Activated effector memory CD4-positive, alpha-beta T cell treated with Interleukin-2 at 50 U/mL for 16 hours (primary cell): ENCODE results near the gene ACSM5.
"Not testable (repeated sequence)": the region's sequence is repeated elsewhere in the genome, so short reads cannot be mapped to it uniquely, and the experiment has no call there.

Source experiments
- DNase-seq: peaks from one replicate; pipeline ENCODE4 v3.0.0-alpha.2; 2020

The ACSM5 gene

DNA sequence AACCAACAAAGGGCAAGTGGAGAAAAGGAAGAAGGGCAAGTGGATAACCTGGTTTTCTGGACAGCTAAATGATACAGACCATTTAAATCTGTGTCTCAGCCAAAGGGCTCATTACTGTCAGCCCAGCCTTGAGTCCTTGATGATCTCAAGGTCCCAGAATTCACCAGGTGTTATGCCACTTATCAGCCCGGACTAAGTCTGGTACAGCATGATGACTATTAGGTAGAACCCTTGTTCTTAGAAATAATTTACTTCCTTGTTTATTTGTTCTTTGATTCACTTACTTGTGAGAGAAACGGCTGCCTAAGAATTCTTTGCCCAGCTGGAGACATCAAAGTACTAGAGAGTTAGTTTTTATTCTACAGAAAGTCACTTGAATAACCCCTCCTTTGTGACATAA is 8.3 kb upstream of the ACSM5 start:
- no peak for DNase-seq

DNA sequence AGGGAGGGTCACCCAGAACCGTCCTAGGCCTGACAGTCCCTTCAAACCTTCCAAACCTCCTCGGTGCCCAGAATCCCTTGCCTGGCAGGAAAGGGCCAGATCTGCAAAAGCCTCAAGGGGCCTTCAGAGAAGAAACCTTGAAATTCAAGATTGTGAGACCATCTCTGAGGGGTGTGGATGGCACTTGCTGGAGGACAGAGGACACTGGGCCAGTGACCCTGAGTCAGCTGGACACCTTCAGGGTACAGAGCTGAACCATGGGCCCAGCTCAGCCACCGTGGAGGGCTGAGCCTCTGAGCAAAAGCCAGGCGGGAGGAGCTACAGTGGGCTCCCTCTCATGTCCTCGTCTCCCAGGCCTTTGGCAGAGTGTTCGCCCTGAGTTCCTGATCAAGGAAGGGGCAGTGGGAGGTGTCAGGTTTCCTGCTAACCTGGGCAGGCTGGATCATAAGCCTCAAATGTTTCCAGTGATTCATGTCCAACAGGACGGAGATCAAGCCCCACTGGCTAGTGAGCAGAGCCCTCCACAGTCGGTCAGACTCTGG is 7.8 kb upstream of the ACSM5 start:
- no peak for DNase-seq

DNA sequence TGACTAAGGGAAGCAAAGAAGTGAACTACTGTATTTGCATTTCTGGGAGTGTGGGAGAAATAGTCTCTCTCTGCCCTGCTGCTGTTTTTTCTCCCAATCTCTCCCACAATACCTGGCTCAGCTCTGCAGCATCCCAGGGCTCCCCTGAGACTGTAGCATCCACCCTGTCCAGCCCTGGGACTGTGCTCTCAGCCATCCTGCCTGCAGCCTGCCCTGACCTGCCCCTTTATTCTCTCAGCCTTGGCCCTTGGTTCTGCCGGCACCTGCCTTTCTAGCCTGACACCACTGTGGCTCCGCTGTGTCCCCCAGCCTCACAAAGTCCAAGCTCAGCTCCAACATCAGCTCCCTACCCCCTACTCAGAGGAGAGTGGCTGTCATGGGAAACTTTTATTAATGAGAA is 6.7 kb upstream of the ACSM5 start:
- DNase-seq, result no peak

DNA sequence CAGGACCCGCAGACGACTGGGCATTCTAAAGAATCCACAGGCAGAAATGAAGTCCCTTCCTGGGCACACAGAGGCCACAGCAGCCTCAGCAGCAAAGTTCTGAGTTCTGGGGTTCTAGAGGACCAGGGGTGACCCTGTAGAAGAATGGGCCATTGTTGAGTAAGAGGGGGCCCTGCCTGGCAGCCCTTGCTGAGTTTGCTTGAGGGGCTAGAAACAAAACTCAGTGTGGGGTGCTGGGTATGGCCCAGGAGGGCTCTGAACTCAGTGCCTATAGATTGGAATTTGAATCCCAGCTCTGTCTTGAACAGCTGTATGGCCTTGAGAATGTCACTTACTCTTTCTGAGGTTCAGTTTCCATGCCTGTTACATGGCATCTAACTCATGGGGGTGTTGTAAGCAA is 4.7 kb upstream of the ACSM5 start, which contains the start of gene PDILT:
TSS of gene PDILT (minus strand) at position 101 of the 400 bp plus-strand sequence. CDS start 5,437 bp downstream, outside the sequence.
- DNase-seq, result no peak

DNA sequence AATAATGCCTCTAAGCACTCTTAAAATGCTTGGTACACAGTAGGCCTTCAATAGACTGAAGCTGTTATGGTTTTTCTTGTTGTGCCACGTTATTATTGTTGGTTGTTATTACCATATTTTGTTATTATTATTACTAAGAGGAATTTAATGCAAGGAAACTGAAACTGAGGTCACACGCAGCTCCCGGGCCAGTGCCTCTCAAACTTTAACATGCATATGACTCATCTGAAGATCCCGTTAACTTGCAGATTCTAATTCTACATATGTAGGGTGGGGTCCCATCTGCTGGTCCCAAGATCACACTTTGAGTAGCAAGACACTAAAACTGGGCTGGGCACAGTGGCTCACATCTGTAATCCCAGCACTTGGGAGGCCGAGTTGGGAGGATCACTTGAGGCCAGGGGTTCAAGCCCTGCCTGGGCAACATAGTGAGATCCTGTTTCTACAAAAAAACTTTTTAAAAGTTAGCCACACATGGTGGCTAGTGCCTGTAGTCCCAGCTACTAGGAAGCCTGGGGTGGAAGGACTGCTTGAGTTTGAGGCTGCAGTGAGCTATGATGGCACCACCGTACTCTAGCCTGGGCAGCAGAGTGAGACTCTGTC is 888 bp downstream of the ACSM5 start:
- no peak for DNase-seq

- DNase-seq, result no peak
These were observed 1.7 kb downstream of the ACSM5 start for GRCh38 chr16:20411055-20411454.

GRCh38 chr16:20415541-20415940 is 6.2 kb downstream of the ACSM5 start:
- DNase-seq, result no peak

DNA sequence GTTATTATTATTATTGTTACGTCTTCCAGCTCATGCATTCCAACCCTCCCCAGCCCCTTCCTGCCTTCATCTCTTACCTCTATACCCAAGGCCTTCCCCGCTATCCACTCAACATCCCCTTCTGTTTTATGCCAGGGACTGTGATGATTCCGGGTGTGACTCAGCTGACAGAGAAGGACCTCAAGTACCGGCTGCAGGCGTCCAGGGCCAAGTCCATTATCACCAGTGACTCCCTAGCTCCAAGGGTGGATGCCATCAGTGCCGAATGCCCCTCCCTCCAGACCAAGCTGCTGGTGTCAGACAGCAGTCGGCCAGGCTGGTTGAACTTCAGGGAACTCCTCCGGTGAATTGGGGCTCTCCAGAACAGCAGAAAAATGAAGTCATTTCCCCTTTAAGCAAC is 9.8 kb downstream of the ACSM5 start:
- not testable (repeated sequence) for DNase-seq

DNA sequence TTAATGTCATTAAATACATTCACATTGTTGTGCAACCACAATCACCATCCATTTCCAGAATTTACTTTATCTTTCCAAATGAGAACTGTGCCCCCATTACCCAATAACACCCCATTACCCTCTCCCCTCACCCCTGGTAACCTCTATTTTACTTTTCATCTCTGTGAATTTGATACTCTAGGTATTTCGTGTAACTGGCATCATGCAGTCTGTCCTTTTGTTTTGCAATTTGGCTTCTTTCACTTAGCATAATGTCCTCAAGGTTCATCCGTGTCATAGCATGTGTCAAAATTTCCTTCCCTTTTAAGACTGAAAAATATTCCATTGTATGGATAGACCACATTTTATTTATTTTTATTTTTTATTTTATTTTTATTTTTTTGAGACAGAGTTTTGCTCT is 12.4 kb downstream of the ACSM5 start:
- not testable (repeated sequence) for DNase-seq

- DNase-seq, result not testable (repeated sequence)
These were observed 14.4 kb downstream of the ACSM5 start for GRCh38 chr16:20423772-20424128.

- DNase-seq, result no peak
These were observed 15.0 kb downstream of the ACSM5 start for GRCh38 chr16:20424129-20424866.

- DNase-seq, result not testable (repeated sequence)
These were observed 18.1 kb downstream of the ACSM5 start for GRCh38 chr16:20427401-20427797.

DNA sequence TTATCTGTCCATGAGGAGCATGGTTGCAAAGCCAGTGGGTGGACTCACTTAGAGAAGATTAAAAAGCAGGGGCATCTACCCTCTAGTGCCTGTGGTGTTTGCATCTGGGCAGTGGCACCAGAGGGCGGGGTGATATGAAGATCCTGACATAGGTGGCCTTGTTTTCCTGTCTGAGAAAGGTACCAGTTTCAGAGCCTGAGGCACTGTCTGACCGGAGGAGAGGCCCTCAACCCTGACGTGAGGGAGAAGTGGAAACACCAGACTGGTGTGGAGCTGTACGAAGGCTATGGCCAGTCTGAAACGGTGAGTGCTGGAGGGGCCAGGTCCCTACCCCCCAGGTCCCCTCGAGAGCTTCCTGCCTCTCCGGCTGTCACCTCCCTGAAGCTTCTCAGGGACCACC is 20.2 kb downstream of the ACSM5 start:
- not testable (repeated sequence) for DNase-seq

GRCh38 chr16:20430480-20430879 is 21.1 kb downstream of the ACSM5 start:
- DNase-seq, result not testable (repeated sequence)

DNA sequence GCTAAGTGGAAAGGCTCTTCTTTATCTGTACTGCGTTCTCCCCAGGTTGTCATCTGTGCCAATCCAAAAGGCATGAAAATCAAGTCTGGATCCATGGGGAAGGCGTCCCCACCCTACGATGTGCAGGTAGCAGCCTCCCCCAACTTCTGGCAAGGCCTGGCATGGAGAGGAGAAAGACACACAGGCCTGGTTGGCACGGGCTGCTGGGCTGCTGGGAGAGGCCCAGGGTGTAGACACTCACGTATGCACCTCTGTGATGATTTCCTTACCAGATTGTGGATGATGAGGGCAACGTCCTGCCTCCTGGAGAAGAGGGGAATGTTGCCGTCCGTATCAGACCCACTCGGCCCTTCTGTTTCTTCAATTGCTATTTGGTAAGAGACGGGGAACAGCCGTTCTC is 21.6 kb downstream of the ACSM5 start:
- no peak for DNase-seq

GRCh38 chr16:20438950-20439349 is 29.6 kb downstream of the ACSM5 start:
- DNase-seq, result not testable (repeated sequence)

- not testable (repeated sequence) for DNase-seq
These were observed 30.5 kb downstream of the ACSM5 start for GRCh38 chr16:20439820-20440231.

GRCh38 chr16:20440731-20441130 is 31.4 kb downstream of the ACSM5 start:
- DNase-seq, result not testable (repeated sequence)

DNA sequence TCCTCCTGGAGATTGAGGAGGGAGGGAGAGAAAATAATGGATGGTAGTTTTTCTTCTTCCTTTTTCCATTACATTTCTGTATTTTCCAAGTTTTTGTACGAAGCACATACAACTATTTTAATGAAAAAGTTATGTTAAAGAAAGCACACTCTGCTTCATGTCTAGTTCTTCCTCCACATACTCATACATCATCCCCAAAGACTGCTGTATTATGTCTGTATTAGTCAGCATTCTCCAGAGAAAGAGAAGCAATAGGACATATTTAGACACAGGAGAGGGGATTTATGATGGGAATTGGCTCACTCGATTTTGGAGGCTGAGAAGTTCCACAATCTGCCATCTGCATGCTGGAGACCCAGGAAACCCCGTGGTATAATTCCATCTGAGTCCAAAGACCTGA is 31.9 kb downstream of the ACSM5 start:
- DNase-seq, result no peak

DNA sequence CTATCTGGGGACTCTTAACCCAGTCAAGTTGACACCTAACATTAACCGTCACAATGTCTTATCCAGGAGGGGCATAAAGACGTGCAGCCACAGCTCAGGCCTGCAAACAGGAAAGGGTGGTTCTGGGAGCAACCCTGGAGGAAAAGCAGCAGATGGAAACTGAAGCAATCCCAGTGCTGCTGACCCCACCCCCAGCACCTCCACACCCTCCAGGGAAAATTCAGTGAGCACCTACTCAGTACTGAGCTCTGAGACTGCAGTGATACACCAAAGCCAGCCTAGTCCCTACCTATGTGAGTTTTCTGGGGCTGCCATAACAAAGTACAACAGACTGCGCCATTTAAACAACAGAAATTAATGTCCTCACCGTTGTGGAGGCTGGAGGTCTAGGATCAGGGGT is 32.5 kb downstream of the ACSM5 start:
- not testable (repeated sequence) for DNase-seq

- not testable (repeated sequence) for DNase-seq
These were observed 37.5 kb downstream of the ACSM5 start for GRCh38 chr16:20446652-20447393.

DNA sequence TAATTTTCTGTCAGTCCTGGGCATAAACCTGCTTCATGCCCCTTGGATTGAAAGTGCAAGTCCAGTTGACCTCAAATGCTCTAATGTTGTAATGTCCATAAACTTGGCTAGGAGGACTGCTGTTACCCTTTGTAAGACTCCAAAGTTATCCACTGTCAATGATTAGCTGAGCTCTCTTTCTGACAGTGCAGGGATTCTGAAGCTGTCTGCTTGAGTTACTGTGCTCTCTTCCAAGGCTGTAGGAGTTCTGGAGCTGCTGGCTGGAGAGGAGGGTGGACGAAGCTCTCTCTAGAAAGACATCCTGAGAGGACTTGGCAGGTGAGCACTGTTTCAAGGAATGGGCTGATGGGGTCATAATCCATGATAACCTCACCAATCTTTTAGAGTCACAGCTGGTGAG is 42.0 kb downstream of the ACSM5 start, which contains the start of gene ACSM2A:
TSS of gene ACSM2A (plus strand) at position 158 of the 400 bp plus-strand sequence. CDS start 8,594 bp downstream, outside the sequence.
- not testable (repeated sequence) for DNase-seq

DNA sequence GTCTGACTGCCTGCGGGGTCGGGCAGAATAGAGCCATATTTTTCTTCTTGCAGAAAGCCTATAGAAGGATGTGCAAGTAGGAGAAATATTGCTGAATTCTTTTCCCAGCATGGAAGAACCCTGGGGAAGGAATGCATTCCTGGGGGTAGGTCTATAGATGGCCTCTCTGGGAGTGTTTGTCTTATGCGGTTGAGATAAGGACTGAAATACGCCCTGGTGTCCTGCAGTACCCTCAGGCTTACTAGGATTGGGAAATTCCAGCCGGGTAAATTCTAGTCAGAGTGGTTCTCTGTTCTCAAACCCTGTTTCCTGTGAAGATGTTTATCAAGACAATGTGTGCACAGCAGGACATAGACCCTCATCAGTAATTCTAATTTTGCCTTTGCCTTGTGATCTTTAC is 44.3 kb downstream of the ACSM5 start:
- not testable (repeated sequence) for DNase-seq
